GM19395 (cell line): ENCODE data around the gene DHRS7B.

ENCODE experiments used
- ATAC-seq: cut with Tn5 transposase; IDR thresholded peaks from one replicate; pipeline ENCODE4 v1.9.1; 2021; ENCODE audit warnings: mild to moderate bottlenecking, moderate library complexity; ENCODE audit not compliant: unreplicated experiment

The DHRS7B gene

GRCh38 chr17:21149621-21150020 lies 22.9 kb downstream of the DHRS7B start:
- ATAC-seq, result no peak

- ATAC-seq, result no peak
Observed at GRCh38 chr17:21152731-21153130, 26.0 kb downstream of the DHRS7B start.

GRCh38 chr17:21157586-21158370 lies 31.0 kb downstream of the DHRS7B start:
- ATAC-seq, result no peak

- no peak for ATAC-seq
Observed at GRCh38 chr17:21160401-21160800, 33.6 kb downstream of the DHRS7B start.

GRCh38 chr17:21161498-21162393 lies 35.0 kb downstream of the DHRS7B start:
- no peak for ATAC-seq

GRCh38 chr17:21162394-21162775 lies 35.6 kb downstream of the DHRS7B start:
- ATAC-seq, result no peak

- ATAC-seq, result no peak
Observed at GRCh38 chr17:21163101-21163500, 36.3 kb downstream of the DHRS7B start.

- ATAC-seq, result no peak
Observed at GRCh38 chr17:21164216-21164615, 37.5 kb downstream of the DHRS7B start.

GRCh38 chr17:21164620-21165019 lies 37.9 kb downstream of the DHRS7B start:
- ATAC-seq, result no peak

GRCh38 chr17:21165922-21166594 lies 39.3 kb downstream of the DHRS7B start:
- ATAC-seq, result no peak

GRCh38 chr17:21166595-21167210 lies 39.9 kb downstream of the DHRS7B start:
- ATAC-seq, result no peak

GRCh38 chr17:21167303-21167702 lies 40.5 kb downstream of the DHRS7B start:
- ATAC-seq, result no peak

GRCh38 chr17:21168555-21168865 lies 41.7 kb downstream of the DHRS7B start:
- ATAC-seq, result no peak

GRCh38 chr17:21169496-21169895 lies 42.7 kb downstream of the DHRS7B start:
- no peak for ATAC-seq

- ATAC-seq, result no peak
Observed at GRCh38 chr17:21170809-21171208, 44.0 kb downstream of the DHRS7B start.

GRCh38 chr17:21171309-21171922 lies 44.7 kb downstream of the DHRS7B start:
- peak; percentile 84 for ATAC-seq

- ATAC-seq, result no peak
Observed at GRCh38 chr17:21171970-21172510, 45.3 kb downstream of the DHRS7B start.

- no peak for ATAC-seq
Observed at GRCh38 chr17:21172846-21173245, 46.1 kb downstream of the DHRS7B start.

GRCh38 chr17:21173543-21173942 lies 46.8 kb downstream of the DHRS7B start:
- ATAC-seq, result no peak

GRCh38 chr17:21174186-21174585 lies 47.4 kb downstream of the DHRS7B start:
- no peak for ATAC-seq
